Caco-2 (cell line): ENCODE measurements around the gene EBF4. TPM values are rescaled to one million over a fixed set of nuclear protein-coding genes. Genes with fewer than 3 reads are reported as not detected.

Source experiments
- BruUV-seq: library from RNA; stranded (reverse); fragments of 400-500 nt; replicated peaks from 2 replicates; lab custom pipeline; 2021; lab: Mats Ljungman, UMichigan
- CTCF ChIA-PET: fragments of 300-600 bp; sonication (Branson Sonifier 250); formaldehyde crosslinking; loops from one replicate; lab custom pipeline; 2022; ENCODE audit warnings: antibody characterized with exemption; lab: Charles Lee
- POLR2A ChIA-PET: fragments of 300-600 bp; sonication (Branson Sonifier 250); formaldehyde crosslinking; loops from one replicate; lab custom pipeline; 2022; ENCODE audit warnings: antibody characterized with exemption; lab: Charles Lee
- DNase-seq, 2 experiments: peaks; one replicate each; pipeline versions ENCODE4 v3.0.0 to v3.0.0-alpha.2; 2020 to 2022
- H3K27me3 ChIP-seq: replicated peaks from 2 replicates; pipeline ENCODE4 v1.6.0; 2011; ENCODE audit warnings: low read length; ENCODE audit not compliant: control insufficient read depth, insufficient read depth
- H3K36me3 ChIP-seq: 2 replicates; pipeline ENCODE4 v1.5.1; 2011; ENCODE audit warnings: low read length; ENCODE audit not compliant: control insufficient read depth, insufficient read depth
- H3K4me1 ChIP-seq: fragments of 250-450 bp; sonication (Bioruptor Pico); 2 replicates; pipeline ENCODE4 v1.5.1; 2020; ENCODE audit warnings: mild to moderate bottlenecking
- H3K4me3 ChIP-seq: 2 replicates; pipeline ENCODE4 v1.5.1; 2011; ENCODE audit warnings: low read depth, mild to moderate bottlenecking, control low read depth, low read length
- H3K9me3 ChIP-seq: fragments of 250-450 bp; sonication (Bioruptor Pico); 2 replicates; pipeline ENCODE4 v1.5.1; 2020; ENCODE audit warnings: mild to moderate bottlenecking, moderate library complexity
- H3K27ac Mint-ChIP-seq: one replicate; pipeline ENCODE4 v1.8.0; 2022; ENCODE audit warnings: mixed read lengths; ENCODE audit not compliant: unreplicated experiment
- H3K27me3 Mint-ChIP-seq: one replicate; pipeline ENCODE4 v1.8.0; 2022; ENCODE audit warnings: mixed read lengths; ENCODE audit not compliant: insufficient read depth, unreplicated experiment
- H3K36me3 Mint-ChIP-seq: one replicate; pipeline ENCODE4 v1.8.0; 2022; ENCODE audit warnings: mild to moderate bottlenecking, mixed read lengths; ENCODE audit not compliant: insufficient read depth, unreplicated experiment
- H3K4me1 Mint-ChIP-seq: one replicate; pipeline ENCODE4 v1.8.0; 2022; ENCODE audit warnings: low read depth, mixed read lengths; ENCODE audit not compliant: unreplicated experiment
- H3K4me3 Mint-ChIP-seq: one replicate; pipeline ENCODE4 v1.8.0; 2022; ENCODE audit warnings: mild to moderate bottlenecking, moderate library complexity, mixed read lengths; ENCODE audit not compliant: unreplicated experiment
- H3K9me3 Mint-ChIP-seq: one replicate; pipeline ENCODE4 v1.8.0; 2022; ENCODE audit warnings: mixed read lengths; ENCODE audit not compliant: unreplicated experiment
- CTCF ChIP-seq, 2 experiments: fragments of 200-600 bp in 1 of 2; IDR thresholded peaks; 1 replicate in 1 of 2; 2 replicates in 1 of 2; pipeline versions ENCODE4 v1.5.1 to v1.8.0; 2011 to 2022; ENCODE audit warnings: antibody characterized with exemption in 1 of 2, control low read depth in 1 of 2, inconsistent platforms in 1 of 2, low read depth in 1 of 2, low read length in 1 of 2, mild to moderate bottlenecking in 1 of 2, moderate library complexity in 1 of 2; ENCODE audit not compliant: insufficient read depth in 1 of 2, severe bottlenecking in 1 of 2, unreplicated experiment in 1 of 2
- intact Hi-C: fragments of 100-400 bp; cut with micrococcal nuclease; formaldehyde crosslinking; loops from one replicate; pipeline ENCODE4 v1.10.0; 2022; ENCODE audit not compliant: unreplicated experiment
- total RNA-seq: library from RNA; stranded (reverse); gene quantifications from 2 replicates; pipeline ENCODE4 v1.2.3, GENCODE V29; 2022

The EBF4 gene
- total RNA-seq, 1 experiment from 2014 or later: 7.5 TPM

GRCh38 chr20:2729251-2729713 is 36.7 kb downstream of the EBF4 start:
- no peaks in the 10 kb centered on the region for H3K36me3 ChIP-seq
- no peak overlapping the region for H3K4me3 ChIP-seq
- H3K4me3 Mint-ChIP-seq: no peak overlapping the region
- H3K4me1 ChIP-seq: no peaks in the 10 kb centered on the region
- TF ChIP-seq CTCF (IDR thresholded peaks at IDR 0.05; ENCODE audit: insufficient read depth in 1 of 2, low read depth in 1 of 2, low read length in 1 of 2, severe bottlenecking in 1 of 2, unreplicated experiment in 1 of 2): no peak
- H3K36me3 Mint-ChIP-seq: no peaks in the 10 kb centered on the region
- H3K27me3 Mint-ChIP-seq: peaks cover 16% of the 10 kb centered on the region
- ChIA-PET CTCF (interaction anchor here (1.2 kb wide), 1 partner anchor 12 kb away, joined by 4 read pairs; no protein-coding TSS in a partner anchor), POLR2A (no interaction called here)
- no peaks in the 10 kb centered on the region for H3K27me3 ChIP-seq
- peaks cover 13% of the 10 kb centered on the region for H3K9me3 Mint-ChIP-seq
- no peak for DNase-seq
- H3K27ac Mint-ChIP-seq: no peak overlapping the region
- 0 out of 2 replicates have a peak, but pooled peaks cover 12% of the 10 kb centered on the region for H3K9me3 ChIP-seq
- H3K4me1 Mint-ChIP-seq: no peaks in the 10 kb centered on the region
- intact Hi-C loops: no loop called here
- BruUV-seq: no TSS peak

GRCh38 chr20:2729791-2730190 is 37.2 kb downstream of the EBF4 start:
- H3K36me3 Mint-ChIP-seq: no peaks in the 10 kb centered on the region
- ChIA-PET CTCF (interaction anchor here (1.2 kb wide), 1 partner anchor 11 kb away, joined by 4 read pairs; no protein-coding TSS in a partner anchor), POLR2A (no interaction called here)
- Histone ChIP-seq H3K4me1 (no peaks in the 10 kb centered on the region), H3K9me3 (0 out of 2 replicates have a peak, but pooled peaks cover 12% of the 10 kb centered on the region), H3K27me3 (no peaks in the 10 kb centered on the region), H3K36me3 (no peaks in the 10 kb centered on the region), H3K4me3 (no peak overlapping the region)
- intact Hi-C loops: no loop called here
- H3K9me3 Mint-ChIP-seq: peaks cover 13% of the 10 kb centered on the region
- no peak overlapping the region for H3K27ac Mint-ChIP-seq
- DNase-seq: no peak
- BruUV-seq: no TSS peak
- H3K4me3 Mint-ChIP-seq: no peak overlapping the region
- no peak for TF ChIP-seq CTCF (IDR thresholded peaks at IDR 0.05; ENCODE audit: insufficient read depth in 1 of 2, low read depth in 1 of 2, low read length in 1 of 2, severe bottlenecking in 1 of 2, unreplicated experiment in 1 of 2)
- H3K4me1 Mint-ChIP-seq: no peaks in the 10 kb centered on the region
- peaks cover 20% of the 10 kb centered on the region for H3K27me3 Mint-ChIP-seq

- POLR2A ChIA-PET: no interaction called here
- Histone ChIP-seq H3K27me3 (no peaks in the 10 kb centered on the region), H3K36me3 (no peaks in the 10 kb centered on the region), H3K4me3 (no peak overlapping the region), H3K9me3 (0 out of 2 replicates have a peak, but pooled peaks cover 7% of the 10 kb centered on the region), H3K4me1 (no peaks in the 10 kb centered on the region)
- no peaks in the 10 kb centered on the region for H3K4me1 Mint-ChIP-seq
- peaks cover 4% of the 10 kb centered on the region for H3K27me3 Mint-ChIP-seq
- TF ChIP-seq CTCF (IDR thresholded peaks at IDR 0.05; ENCODE audit: insufficient read depth in 1 of 2, low read depth in 1 of 2, low read length in 1 of 2, severe bottlenecking in 1 of 2, unreplicated experiment in 1 of 2): no peak
- H3K27ac Mint-ChIP-seq: no peak overlapping the region
- no peak for DNase-seq
- CTCF ChIA-PET: no interaction called here
- intact Hi-C loops: no loop called here
- no TSS peak for BruUV-seq
- H3K9me3 Mint-ChIP-seq: peaks cover 13% of the 10 kb centered on the region
- no peaks in the 10 kb centered on the region for H3K36me3 Mint-ChIP-seq
- no peak overlapping the region for H3K4me3 Mint-ChIP-seq
These were observed 42.3 kb downstream of the EBF4 start for GRCh38 chr20:2734899-2735298.
